Effector memory CD4-positive, alpha-beta T cell (primary cell): Measurements from ENCODE around the gene CORO2B.
"Not testable (repeated sequence)": the region's sequence is repeated elsewhere in the genome, so short reads cannot be mapped to it uniquely, and the experiment has no call there.

Experiments
- DNase-seq, 3 donors: peaks; one replicate each; pipeline ENCODE4 v3.0.0-alpha.2; 2020
- H3K27ac ChIP-seq: 2 replicates; pipeline ENCODE4 v1.7.0; 2013; ENCODE audit warnings: mild to moderate bottlenecking, low read length, moderate library complexity; ENCODE audit not compliant: insufficient read depth, poor library complexity, severe bottlenecking
- H3K27me3 ChIP-seq: replicated peaks from 2 replicates; pipeline ENCODE4 v1.7.0; 2013; ENCODE audit warnings: mild to moderate bottlenecking, low read length; ENCODE audit not compliant: insufficient read depth, control insufficient read depth, poor library complexity, severe bottlenecking
- H3K36me3 ChIP-seq: 2 replicates; pipeline ENCODE4 v1.7.0; 2013; ENCODE audit warnings: mild to moderate bottlenecking, low read length, moderate library complexity; ENCODE audit not compliant: control insufficient read depth, insufficient read depth
- H3K4me1 ChIP-seq: 2 replicates; pipeline ENCODE4 v1.7.0; 2013; ENCODE audit warnings: low read length, mild to moderate bottlenecking; ENCODE audit not compliant: control insufficient read depth, insufficient read depth, poor library complexity, severe bottlenecking
- H3K4me3 ChIP-seq: 2 replicates; pipeline ENCODE4 v1.7.0; 2013; ENCODE audit warnings: low read length, low read depth, mild to moderate bottlenecking; ENCODE audit not compliant: insufficient read depth, poor library complexity, severe bottlenecking
- H3K9me3 ChIP-seq: 2 replicates; pipeline ENCODE4 v1.7.0; 2013; ENCODE audit warnings: mild to moderate bottlenecking, low read length, moderate library complexity; ENCODE audit not compliant: control insufficient read depth

Gene CORO2B

DNA sequence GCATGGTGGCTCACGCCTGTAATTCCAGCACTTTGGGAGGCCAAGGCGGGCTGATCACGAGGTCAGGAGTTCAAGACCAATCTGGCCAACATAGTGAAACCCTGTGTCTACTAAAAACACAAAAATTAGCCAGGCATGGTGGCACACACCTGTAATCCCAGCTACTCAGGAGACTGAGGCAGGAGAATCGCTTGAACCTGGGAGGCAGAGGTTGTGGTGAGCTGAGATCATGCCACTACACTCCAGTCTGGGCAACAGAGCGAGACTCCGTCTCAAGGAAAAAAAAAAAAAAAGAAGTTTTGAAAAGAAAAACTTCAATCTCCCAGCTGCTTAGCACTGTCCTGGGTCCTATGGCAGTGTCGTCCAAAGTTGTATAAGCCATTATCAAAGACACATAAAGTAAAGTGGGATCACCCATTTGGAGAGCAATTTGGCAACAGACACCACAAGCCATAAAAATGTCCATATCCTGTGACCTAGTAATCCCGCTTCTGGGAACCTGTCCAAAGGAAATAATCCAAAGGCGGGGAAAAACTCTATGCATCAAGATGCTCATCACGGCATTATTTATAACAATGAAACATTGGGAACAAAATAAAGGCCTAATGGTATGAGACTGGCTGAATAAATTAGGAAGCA is 26.2 kb downstream of the CORO2B start:
- not testable (repeated sequence) for H3K4me1 ChIP-seq, H3K4me3 ChIP-seq, DNase-seq, H3K9me3 ChIP-seq, H3K36me3 ChIP-seq, H3K27me3 ChIP-seq, H3K27ac ChIP-seq

DNA sequence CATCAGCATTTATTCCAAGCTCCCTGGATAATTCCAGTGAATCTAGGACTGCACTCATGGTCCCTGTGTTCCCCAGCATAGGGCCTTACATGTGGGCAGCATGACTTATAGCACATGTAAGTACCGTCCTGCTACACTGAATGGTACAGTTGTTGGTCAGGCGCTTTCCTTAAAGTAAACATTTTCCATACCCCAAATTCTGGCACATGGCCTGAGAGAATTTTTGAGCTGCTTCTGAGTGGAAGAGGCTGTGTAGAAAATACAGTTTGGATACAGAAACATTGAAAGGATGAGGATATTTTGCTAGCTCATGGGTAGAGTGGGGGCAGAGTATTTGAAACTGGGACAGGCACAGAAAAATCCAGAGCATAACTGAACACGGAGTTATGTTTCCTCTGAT is 27.6 kb downstream of the CORO2B start:
- peaks cover 3% of the 10 kb centered on the region for H3K9me3 ChIP-seq
- no peak for DNase-seq
- peaks cover 3% of the 10 kb centered on the region for H3K27me3 ChIP-seq
- no peak overlapping the region for H3K4me3 ChIP-seq
- no peaks in the 10 kb centered on the region for H3K4me1 ChIP-seq
- no peaks in the 10 kb centered on the region for H3K36me3 ChIP-seq
- no peak overlapping the region for H3K27ac ChIP-seq

DNA sequence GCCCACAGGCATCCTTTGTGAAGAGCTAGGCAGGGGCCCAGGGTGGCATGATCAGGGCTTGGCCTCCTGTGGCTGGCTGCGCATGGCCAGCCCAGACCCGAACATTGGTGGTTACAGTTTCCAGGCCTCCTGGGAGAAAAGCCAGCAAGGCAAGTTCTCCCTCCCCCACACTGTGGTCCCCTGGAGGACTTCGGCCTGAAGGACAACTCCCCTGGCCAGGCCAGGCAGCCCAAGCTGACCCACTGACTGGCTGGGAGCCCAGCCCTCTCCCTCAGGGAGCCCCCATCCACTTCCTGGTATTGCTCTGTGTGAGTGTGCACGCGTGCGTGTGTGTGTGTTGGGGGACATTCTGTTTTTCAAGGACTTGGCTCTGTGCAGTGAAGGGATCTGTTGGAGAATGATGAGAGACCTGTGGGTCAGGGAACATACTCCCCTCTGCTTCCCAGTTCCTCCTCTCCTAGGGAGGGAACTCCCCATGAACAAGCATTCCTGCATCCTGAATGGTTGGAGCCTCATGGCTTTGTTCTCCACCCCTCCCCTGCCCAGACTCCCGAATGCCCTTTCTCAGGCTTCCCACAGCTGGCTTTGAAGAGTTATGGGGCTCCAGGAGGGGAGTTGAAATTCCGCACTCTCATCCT is 29.5 kb downstream of the CORO2B start:
- peaks cover 3% of the 10 kb centered on the region for H3K9me3 ChIP-seq
- peaks cover 3% of the 10 kb centered on the region for H3K27me3 ChIP-seq
- H3K4me1 ChIP-seq, result no peaks in the 10 kb centered on the region
- no peak for DNase-seq
- H3K27ac ChIP-seq, result no peak overlapping the region
- H3K36me3 ChIP-seq, result no peaks in the 10 kb centered on the region
- H3K4me3 ChIP-seq, result no peak overlapping the region

DNA sequence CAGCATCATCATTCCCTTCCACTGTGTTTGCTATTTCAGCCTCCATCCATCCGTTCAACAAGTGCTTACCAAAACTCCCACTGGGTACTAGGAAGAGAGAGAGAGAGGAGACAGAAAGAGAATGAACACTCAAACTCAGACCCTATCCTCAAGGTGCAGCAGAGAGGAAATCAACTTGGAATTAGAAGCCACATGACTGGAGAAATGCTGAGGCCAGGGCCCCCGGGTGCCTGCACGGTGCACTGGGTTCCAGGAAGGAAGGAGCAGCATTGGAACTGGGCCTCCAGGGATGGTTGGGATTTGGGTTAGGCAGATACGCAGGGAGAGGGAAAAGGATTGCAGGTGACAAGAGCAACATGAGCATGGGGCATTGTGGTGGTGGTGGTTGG is 30.0 kb downstream of the CORO2B start:
- Histone ChIP-seq H3K4me3 (no peak overlapping the region), H3K9me3 (peaks cover 3% of the 10 kb centered on the region), H3K4me1 (no peaks in the 10 kb centered on the region), H3K27me3 (peaks cover 3% of the 10 kb centered on the region), H3K36me3 (no peaks in the 10 kb centered on the region), H3K27ac (no peak overlapping the region)
- no peak for DNase-seq

DNA sequence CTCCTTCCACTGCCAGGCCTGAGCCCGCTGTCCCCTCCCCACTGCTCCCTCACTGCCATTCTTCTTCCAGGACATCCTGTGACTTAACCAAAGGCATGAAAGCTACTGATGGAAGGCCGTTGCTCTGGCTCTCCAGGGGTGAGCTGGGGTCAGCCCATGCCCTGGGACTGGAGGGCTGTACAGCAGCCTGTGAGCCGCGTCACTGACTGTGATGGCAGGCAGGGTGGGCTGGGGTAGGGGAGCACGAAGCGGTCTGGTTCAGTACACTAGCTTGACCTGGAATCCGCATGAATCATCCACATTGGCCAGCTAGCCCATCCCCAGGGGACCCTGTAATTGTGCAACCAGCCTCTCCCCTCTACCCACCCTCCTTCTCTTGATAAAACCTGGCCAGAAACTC is 30.8 kb downstream of the CORO2B start:
- no peak for DNase-seq
- peaks cover 3% of the 10 kb centered on the region for H3K9me3 ChIP-seq
- no peaks in the 10 kb centered on the region for H3K36me3 ChIP-seq
- H3K4me3 ChIP-seq, result no peak overlapping the region
- H3K4me1 ChIP-seq, result no peaks in the 10 kb centered on the region
- no peak overlapping the region for H3K27ac ChIP-seq
- peaks cover 3% of the 10 kb centered on the region for H3K27me3 ChIP-seq

DNA sequence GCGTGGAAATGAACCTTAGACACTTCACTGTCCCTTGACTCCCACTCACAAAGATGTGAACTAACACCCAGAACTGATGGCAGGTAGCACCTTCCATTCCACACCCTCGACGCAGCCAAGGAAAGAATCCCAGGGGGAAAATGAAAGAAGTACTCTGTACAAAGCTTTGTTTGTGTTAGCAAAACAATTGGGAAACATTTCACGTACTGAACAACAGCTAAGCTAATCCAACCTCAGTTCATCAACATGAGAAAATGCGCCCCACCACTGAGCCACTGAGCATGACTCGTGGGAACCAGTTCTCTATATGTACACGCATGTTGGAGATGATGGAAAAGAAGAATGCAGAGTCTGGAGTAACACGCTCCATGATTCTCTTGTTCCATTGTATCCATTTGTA is 32.0 kb downstream of the CORO2B start:
- Histone ChIP-seq H3K4me1 (no peaks in the 10 kb centered on the region), H3K27ac (no peak overlapping the region), H3K27me3 (peaks cover 3% of the 10 kb centered on the region), H3K4me3 (no peak overlapping the region), H3K36me3 (no peaks in the 10 kb centered on the region), H3K9me3 (peaks cover 3% of the 10 kb centered on the region)
- no peak for DNase-seq

DNA sequence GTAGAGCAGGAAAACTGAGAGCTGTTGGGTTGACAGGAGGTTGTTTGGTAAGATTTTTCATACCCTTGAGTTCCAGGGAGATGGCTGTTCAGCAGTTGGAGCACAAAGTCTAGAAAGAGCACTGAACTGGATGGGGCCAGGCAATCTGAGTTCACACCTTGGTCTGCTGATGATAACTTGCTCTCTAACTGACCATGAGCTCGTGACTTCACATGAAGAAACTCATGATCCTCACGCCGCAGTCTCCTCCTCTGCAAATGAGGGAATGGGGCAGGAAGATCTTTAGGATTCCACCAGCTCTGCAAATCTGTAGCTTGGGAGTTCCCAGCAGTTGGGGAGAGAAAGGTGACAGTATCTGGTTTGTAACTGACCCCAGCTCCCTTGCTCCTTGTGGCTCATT is 33.7 kb downstream of the CORO2B start:
- Histone ChIP-seq H3K4me3 (no peak overlapping the region), H3K27me3 (no peaks in the 10 kb centered on the region), H3K36me3 (no peaks in the 10 kb centered on the region), H3K4me1 (no peaks in the 10 kb centered on the region), H3K27ac (no peak overlapping the region), H3K9me3 (no peaks in the 10 kb centered on the region)
- DNase-seq, result no peak

DNA sequence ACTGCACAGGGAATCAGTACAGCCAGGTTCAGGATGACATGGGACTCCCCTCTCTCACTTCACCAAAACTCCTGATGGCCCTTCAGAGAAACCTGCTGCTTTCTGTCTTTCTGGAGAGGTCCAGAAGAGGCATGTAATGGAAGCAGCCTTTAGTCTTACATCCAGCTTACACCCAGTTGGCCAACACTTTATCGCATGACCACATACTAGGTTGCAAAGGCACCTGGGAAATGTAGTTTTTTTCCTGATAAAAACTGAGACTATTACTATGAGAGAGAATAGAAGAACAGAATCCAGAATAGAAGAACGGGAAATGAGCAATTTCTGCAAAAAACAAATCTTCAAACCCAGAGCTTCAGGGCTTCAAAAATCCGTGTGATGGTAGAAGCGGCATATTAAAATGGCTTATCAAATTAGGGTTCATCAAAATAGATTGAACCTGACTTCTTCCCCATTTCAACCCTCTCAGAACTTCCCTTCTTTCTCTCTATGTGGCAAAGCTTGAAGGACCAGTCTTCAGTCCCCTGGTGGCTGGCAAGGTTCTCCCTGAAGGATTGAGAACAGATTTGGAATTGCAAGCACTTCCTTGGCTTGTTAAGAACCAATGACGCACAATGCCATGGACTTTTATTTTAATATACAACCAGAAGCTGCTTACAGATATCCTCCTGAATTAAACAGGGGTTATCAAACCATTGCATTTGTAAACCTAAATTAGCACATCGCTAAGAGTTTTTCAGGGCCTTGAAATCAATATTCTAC is 34.4 kb downstream of the CORO2B start:
- no peaks in the 10 kb centered on the region for H3K4me1 ChIP-seq

DNA sequence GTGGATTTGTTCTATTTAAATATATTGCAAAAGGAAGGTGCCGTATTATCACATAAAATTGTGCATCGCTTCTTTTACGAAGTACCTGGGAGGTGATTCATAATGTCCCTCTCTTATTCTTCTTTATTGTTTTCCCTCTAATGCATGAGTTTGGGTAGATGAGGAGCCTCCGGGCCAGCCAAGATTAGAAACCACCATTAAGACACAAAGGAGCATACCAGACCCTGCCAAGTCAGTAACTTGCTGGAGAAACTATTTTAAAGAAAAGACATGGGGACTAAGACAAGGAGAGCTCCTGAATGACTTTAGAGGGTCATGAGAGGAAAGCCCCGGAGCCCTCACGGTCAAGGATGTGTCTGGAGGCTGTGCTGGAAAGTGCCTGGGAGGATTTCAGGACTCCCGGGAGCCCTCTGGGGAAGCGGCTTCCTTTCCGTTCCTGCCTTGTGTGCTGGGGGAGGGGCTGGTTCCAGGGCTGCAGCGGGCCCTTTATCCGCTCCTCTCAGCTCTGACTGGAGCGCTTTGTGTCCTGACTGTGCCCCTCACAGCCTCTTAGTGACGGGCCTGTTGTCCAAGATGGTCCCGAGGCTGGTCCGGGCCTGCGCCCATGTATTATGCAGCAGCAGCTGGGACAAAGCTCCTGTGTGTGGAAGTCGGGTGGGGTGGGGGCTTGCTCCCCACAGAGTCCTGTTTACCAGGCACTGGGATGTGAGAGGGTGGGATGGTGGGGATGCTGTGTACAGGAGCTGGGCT is 35.7 kb downstream of the CORO2B start:
- H3K4me1 ChIP-seq, result no peaks in the 10 kb centered on the region
- H3K9me3 ChIP-seq, result no peaks in the 10 kb centered on the region
- no peak overlapping the region for H3K27ac ChIP-seq
- H3K4me3 ChIP-seq, result no peak overlapping the region
- no peaks in the 10 kb centered on the region for H3K36me3 ChIP-seq
- H3K27me3 ChIP-seq, result no peaks in the 10 kb centered on the region
- DNase-seq, result no peak

More for the DNA sequence above, 34.4 kb downstream of the CORO2B start:
- H3K9me3 ChIP-seq, result no peaks in the 10 kb centered on the region
- no peaks in the 10 kb centered on the region for H3K36me3 ChIP-seq
- H3K4me3 ChIP-seq, result no peak overlapping the region
- no peak overlapping the region for H3K27ac ChIP-seq
- no peaks in the 10 kb centered on the region for H3K27me3 ChIP-seq
- DNase-seq, result no peak

DNA sequence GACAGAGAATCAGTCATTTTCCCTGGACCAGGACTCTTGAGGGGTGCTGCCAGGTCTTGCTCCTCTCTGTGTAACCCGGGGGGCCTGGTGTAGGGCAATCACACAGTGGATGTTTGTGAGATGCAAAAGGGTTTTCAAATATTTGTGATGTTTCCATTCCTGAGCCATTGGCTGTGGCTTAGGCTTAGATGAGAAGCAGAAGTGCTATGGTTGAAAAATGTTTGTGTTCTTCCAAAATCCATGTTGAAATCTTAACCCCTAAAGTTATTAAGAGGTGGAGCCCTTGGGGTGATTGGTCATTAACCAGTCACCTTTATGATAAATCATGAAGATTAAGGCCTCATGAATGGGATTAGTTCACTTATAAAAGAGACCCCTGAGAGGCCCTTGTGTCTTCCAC is 36.5 kb downstream of the CORO2B start:
- no peak overlapping the region for H3K27ac ChIP-seq
- no peaks in the 10 kb centered on the region for H3K9me3 ChIP-seq
- H3K4me3 ChIP-seq, result no peak overlapping the region
- no peaks in the 10 kb centered on the region for H3K27me3 ChIP-seq
- no peaks in the 10 kb centered on the region for H3K36me3 ChIP-seq
- no peak for DNase-seq
- no peaks in the 10 kb centered on the region for H3K4me1 ChIP-seq
